Lower leg skin (tissue), 4 donors: Measurements from ENCODE around the gene ABI2. TPM values are rescaled to one million over a fixed set of nuclear protein-coding genes. Genes with fewer than 3 reads are reported as not detected.

Experiments
- DNase-seq, 2 donors: peaks; one replicate each; pipeline ENCODE4 v3.0.0-alpha.2; 2019; ENCODE audit warnings: low spot score in 2 of 2
- H3K4me3 ChIP-seq: fragments of 200-600 bp; sonication (generic); 2 replicates; pipeline ENCODE4 v1.5.1; 2017; ENCODE audit warnings: mild to moderate bottlenecking, low read depth; ENCODE audit not compliant: poor library complexity, severe bottlenecking
- CTCF ChIP-seq, 3 donors: fragments of 450-650 bp; IDR thresholded peaks; one replicate each; pipeline ENCODE4 v1.5.1; 2016; ENCODE audit warnings: antibody characterized with exemption in 3 of 3, mild to moderate bottlenecking in 3 of 3, moderate library complexity in 2 of 3
- POLR2A ChIP-seq, 2 donors: fragments of 450-650 bp; IDR thresholded peaks; one replicate each; pipeline ENCODE4 v1.6.1; 2016 to 2017; ENCODE audit warnings: antibody characterized with exemption in 2 of 2, mild to moderate bottlenecking in 1 of 2, moderate library complexity in 1 of 2
- WGBS, 2 donors: methylation state at CpG; one replicate each; pipeline ENCODE4 v1.1.5; 2018; 5-methylcytosine and 5-hydroxymethylcytosine counted together
- intact Hi-C: fragments of 100-400 bp; cut with DNase I; formaldehyde crosslinking; loops from one replicate; pipeline ENCODE4 v1.15.0; 2023; ENCODE audit warnings: low total_unique reads
- total RNA-seq, 4 donors: library from RNA; depleted of rRNA; stranded (reverse); fragments of >200 nt; gene quantifications; one replicate each; pipeline ENCODE4 v1.1.0, GENCODE V29; 2016

ABI2 gene
- total RNA-seq, 4 donors from 2014 or later, result 5.4 to 23.5 (median 19.1) TPM

GRCh38 chr2:203310688-203311436 is 17.3 kb upstream of the ABI2 start:
- no peak overlapping the region for H3K4me3 ChIP-seq
- intact Hi-C loops, result no loop called here
- WGBS, 2 donors, result 92 to 93% methylated on average over 3 of the region's 3 CpGs
- no peak for TF ChIP-seq POLR2A (IDR thresholded peaks at IDR 0.05)
- TF ChIP-seq CTCF (IDR thresholded peaks at IDR 0.05), result no peak
- no peak for DNase-seq

DNA sequence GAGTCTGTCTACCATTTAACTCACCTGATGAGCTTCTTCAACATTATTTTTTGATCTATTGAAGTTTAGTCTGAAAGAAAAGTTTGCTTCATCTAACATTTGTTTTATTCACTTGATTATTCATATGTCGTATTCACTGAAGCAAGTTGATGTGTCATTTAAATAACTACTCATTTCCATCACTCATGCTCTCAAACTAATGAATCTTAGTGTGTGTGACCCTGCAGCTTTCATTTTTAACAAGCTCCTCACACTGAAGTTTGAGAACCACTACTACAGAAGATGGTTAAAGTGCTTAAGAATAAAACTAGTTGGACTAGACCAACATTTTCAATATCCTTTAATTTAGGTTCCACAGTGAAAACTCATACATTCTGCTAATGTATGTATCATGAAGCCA is 1.8 kb upstream of the ABI2 start:
- 72 to 76% methylated on average over 1 of the region's 1 CpG for WGBS, 2 donors
- no peak for TF ChIP-seq CTCF (IDR thresholded peaks at IDR 0.05)
- no peak for TF ChIP-seq POLR2A (IDR thresholded peaks at IDR 0.05)
- H3K4me3 ChIP-seq, result no peak overlapping the region
- DNase-seq, result no peak
- intact Hi-C loops, result no loop called here

DNA sequence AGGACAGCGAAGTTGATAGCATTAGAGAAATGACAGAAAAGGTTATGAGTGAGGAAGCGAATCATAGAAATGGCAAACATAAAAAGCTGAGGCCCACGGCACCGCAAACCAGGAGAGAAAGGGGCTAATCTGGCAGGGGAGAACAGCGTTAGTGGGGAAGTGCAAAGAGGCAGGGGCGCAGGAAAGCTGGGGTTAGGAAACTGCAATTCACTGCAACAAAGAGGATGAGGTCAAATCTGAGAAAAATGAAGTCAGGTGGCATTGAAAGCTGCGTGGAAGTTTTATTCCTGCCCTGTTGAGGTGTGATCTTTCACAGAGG is 653 bp upstream of the ABI2 start:
- 25 to 28% methylated on average over 7 of the region's 7 CpGs for WGBS, 2 donors
- intact Hi-C loops, result no loop called here

GRCh38 chr2:203328760-203329540 is 756 bp downstream of the ABI2 start:
- DNase-seq, result no peak
- peak overlapping the region; percentile 100 for H3K4me3 ChIP-seq
- TF ChIP-seq CTCF (IDR thresholded peaks at IDR 0.05) (no peak), POLR2A (IDR thresholded peaks at IDR 0.05) (no peak)
- WGBS, 2 donors, result 1 to 2% methylated on average over 15 to 31 of the region's 31 CpGs
- intact Hi-C loops, result no loop called here

More for the DNA sequence above, 653 bp upstream of the ABI2 start:
- TF ChIP-seq POLR2A (IDR thresholded peaks at IDR 0.05) (no peak), CTCF (IDR thresholded peaks at IDR 0.05) (no peak)
- no peak for DNase-seq
- peak overlapping the region; percentile 100 for H3K4me3 ChIP-seq

GRCh38 chr2:203330434-203330833 is 2.2 kb downstream of the ABI2 start:
- TF ChIP-seq POLR2A (IDR thresholded peaks at IDR 0.05), result no peak
- no peak for TF ChIP-seq CTCF (IDR thresholded peaks at IDR 0.05)
- intact Hi-C loops, result no loop called here
- no peak overlapping the region for H3K4me3 ChIP-seq
- DNase-seq, result no peak
